ENCODE results near the gene PIGR.

GRCh38 chr1:206945779-206946178 is 487 bp downstream of the PIGR start:
- TF ChIP-seq CTCF (IDR thresholded peaks at IDR 0.05) (no peak), POLR2A (IDR thresholded peaks at IDR 0.05) (no peak), EP300 (IDR thresholded peaks at IDR 0.05) (no peak)

Data from ovary (tissue), 3 donors.